Breast epithelium (tissue), 4 donors: ENCODE measurements around the gene ATP2B1. TPM values are rescaled to one million over a fixed set of nuclear protein-coding genes. Genes with fewer than 3 reads are reported as not detected.

Source experiments
- DNase-seq, 2 donors: peaks; one replicate each; pipeline ENCODE4 v3.0.0-alpha.2; 2019; ENCODE audit warnings: low spot score in 2 of 2
- H3K27ac ChIP-seq, 2 donors: fragments of 200-600 bp; sonication (generic) in 1 of 2; one replicate each; pipeline ENCODE4 v1.5.1; 2016 to 2019; ENCODE audit warnings: mild to moderate bottlenecking in 1 of 2
- H3K27me3 ChIP-seq, 2 donors: fragments of 200-600 bp; sonication (generic) in 1 of 2; one replicate each; pipeline versions ENCODE4 v1.5.1 to v1.6.0; 2017 to 2019; ENCODE audit warnings: control low read depth in 1 of 2, mild to moderate bottlenecking in 1 of 2
- H3K36me3 ChIP-seq: fragments of 200-600 bp; one replicate; pipeline ENCODE4 v1.5.1; 2019
- H3K4me1 ChIP-seq, 2 donors: fragments of 200-600 bp; sonication (generic); one replicate each; pipeline ENCODE4 v1.5.1; 2016 to 2019; ENCODE audit warnings: control low read depth in 1 of 2
- H3K4me3 ChIP-seq, 3 donors: fragments of 200-600 bp; sonication (generic); 1 replicate in 2 of 3; 2 replicates in 1 of 3; pipeline ENCODE4 v1.5.1; 2016 to 2019; ENCODE audit warnings: mild to moderate bottlenecking in 3 of 3, moderate library complexity in 2 of 3
- H3K9me3 ChIP-seq, 2 donors: fragments of 200-600 bp; sonication (generic) in 1 of 2; one replicate each; pipeline ENCODE4 v1.5.1; 2016 to 2019; ENCODE audit warnings: control low read depth in 1 of 2
- POLR2A ChIP-seq: fragments of 450-650 bp; IDR thresholded peaks from one replicate; pipeline ENCODE4 v1.6.1; 2016; ENCODE audit warnings: antibody characterized with exemption, mild to moderate bottlenecking, moderate library complexity
- POLR2AphosphoS5 ChIP-seq, 3 donors: sonication (generic); formaldehyde crosslinking; IDR thresholded peaks; one replicate each; pipeline ENCODE4 v1.6.1; 2017; ENCODE audit warnings: antibody characterized with exemption in 3 of 3
- intact Hi-C: fragments of 100-400 bp; cut with DNase I; formaldehyde crosslinking; loops from one replicate; pipeline ENCODE4 v1.15.1; 2023; ENCODE audit warnings: low total_unique reads
- total RNA-seq, 3 donors: library from RNA; depleted of rRNA; stranded (reverse); fragments of >200 nt; gene quantifications; one replicate each; pipeline ENCODE4 v1.1.0, GENCODE V29; 2016
- TF ChIP-seq, protein P1 (sequence below), 3 donors: fragments of 450-650 bp; IDR thresholded peaks; one replicate each; pipeline ENCODE4 v1.5.1; 2016 to 2017; ENCODE audit warnings: antibody characterized with exemption in 3 of 3, mild to moderate bottlenecking in 3 of 3, moderate library complexity in 3 of 3

ATP2B1 gene
- total RNA-seq, 3 donors from 2014 or later, result 40.3 to 76.8 (median 54.6) TPM

DNA sequence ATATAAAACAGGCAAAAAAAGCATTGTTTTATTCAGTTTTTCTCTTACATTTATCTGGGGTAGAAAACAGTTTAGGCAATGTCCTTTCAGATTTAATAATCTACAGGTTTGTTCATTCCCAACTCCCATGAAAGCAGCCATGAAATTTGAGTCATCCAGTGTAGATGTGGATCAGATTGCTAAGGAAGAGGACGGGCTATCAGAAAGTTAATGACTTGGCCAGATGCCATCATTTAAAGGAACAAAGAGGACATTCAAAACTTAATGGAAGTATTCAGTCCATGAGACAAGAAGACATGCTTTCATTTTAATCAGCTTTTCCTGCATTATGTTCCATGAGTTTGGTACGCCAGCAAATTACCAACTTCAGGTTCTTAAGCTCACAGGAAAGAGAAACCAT, 151.7 kb downstream of the ATP2B1 start:
- Histone ChIP-seq H3K9me3 (no peaks in the 10 kb centered on the region), H3K36me3 (no peaks in the 10 kb centered on the region), H3K4me3 (no peak overlapping the region), H3K27ac (no peak overlapping the region), H3K27me3 (no peaks in the 10 kb centered on the region), H3K4me1 (no peaks in the 10 kb centered on the region)
- intact Hi-C loops, result no loop called here
- no peak for DNase-seq
- TF ChIP-seq POLR2A (no peak), POLR2AphosphoS5 (IDR thresholded peaks at IDR 0.05) (no peak)
- TF ChIP-seq, protein P1, sequence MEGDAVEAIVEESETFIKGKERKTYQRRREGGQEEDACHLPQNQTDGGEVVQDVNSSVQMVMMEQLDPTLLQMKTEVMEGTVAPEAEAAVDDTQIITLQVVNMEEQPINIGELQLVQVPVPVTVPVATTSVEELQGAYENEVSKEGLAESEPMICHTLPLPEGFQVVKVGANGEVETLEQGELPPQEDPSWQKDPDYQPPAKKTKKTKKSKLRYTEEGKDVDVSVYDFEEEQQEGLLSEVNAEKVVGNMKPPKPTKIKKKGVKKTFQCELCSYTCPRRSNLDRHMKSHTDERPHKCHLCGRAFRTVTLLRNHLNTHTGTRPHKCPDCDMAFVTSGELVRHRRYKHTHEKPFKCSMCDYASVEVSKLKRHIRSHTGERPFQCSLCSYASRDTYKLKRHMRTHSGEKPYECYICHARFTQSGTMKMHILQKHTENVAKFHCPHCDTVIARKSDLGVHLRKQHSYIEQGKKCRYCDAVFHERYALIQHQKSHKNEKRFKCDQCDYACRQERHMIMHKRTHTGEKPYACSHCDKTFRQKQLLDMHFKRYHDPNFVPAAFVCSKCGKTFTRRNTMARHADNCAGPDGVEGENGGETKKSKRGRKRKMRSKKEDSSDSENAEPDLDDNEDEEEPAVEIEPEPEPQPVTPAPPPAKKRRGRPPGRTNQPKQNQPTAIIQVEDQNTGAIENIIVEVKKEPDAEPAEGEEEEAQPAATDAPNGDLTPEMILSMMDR (IDR thresholded peaks at IDR 0.05), result no peak

DNA sequence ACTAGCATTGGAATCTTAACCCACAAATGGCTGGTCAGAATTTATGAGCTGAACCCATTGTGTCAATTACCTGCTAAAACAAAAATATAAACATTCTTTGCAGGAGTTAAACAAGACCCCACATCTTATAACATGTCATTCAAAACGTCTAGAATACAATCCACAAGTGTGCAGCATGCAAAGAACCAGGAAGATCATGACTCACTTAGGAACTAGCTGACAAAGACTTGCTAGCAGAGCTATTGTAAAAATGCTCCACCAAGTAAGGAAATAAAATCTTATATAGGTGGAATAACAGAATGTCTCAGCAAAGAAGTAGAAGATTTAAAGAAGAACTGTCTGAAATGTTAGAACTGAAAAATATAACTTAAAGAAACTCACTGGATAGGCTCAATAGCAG, 156.3 kb downstream of the ATP2B1 start:
- intact Hi-C loops, result no loop called here
- no peaks in the 10 kb centered on the region for H3K9me3 ChIP-seq
- TF ChIP-seq POLR2AphosphoS5 (IDR thresholded peaks at IDR 0.05) (no peak), POLR2A (no peak)
- TF ChIP-seq, protein P1 (IDR thresholded peaks at IDR 0.05), result no peak

DNA sequence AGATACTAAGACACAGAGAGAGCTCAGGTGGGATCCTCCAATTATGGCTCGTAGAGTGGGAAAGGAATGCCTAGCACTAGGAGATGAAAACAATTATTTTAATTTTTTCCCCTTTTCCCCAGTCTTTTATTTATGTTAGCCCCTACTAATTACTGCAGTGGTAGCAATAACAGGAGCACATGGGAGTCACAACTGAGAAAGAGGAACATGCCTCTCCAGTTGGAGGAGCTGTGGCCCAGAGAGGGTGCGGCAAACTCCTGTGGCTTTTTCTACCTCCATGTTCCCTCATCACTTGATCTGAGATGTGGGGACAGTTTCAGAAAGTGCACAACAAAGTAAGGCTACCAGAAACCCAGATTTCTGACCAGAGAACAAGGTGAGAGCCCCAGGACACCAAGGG, 156.9 kb downstream of the ATP2B1 start:
- intact Hi-C loops, result no loop called here

More for the DNA sequence above, 156.3 kb downstream of the ATP2B1 start:
- no peak overlapping the region for H3K27ac ChIP-seq
- DNase-seq, result no peak
- no peaks in the 10 kb centered on the region for H3K27me3 ChIP-seq
- no peaks in the 10 kb centered on the region for H3K4me1 ChIP-seq
- H3K4me3 ChIP-seq, result no peak overlapping the region
- H3K36me3 ChIP-seq, result no peaks in the 10 kb centered on the region

DNA sequence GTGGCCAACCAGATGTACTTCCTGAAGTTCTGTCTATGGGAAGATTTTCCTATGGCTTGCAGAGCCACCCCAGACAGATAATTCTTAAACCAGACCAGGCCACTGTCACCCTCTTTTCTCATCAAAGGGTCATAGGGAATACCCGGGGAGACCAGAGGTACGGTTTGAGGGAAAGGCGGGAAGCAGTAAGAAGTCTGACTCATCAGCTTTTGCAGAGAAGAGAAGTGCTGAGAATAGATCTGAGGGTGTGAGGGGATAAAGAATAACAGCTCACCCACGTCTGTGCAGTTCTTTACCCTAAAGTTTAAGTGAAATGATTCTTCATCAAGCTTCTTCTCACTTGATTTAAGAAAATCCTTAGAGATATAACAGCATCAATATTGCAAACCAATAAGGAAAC, 161.5 kb downstream of the ATP2B1 start:
- Histone ChIP-seq H3K9me3 (no peaks in the 10 kb centered on the region), H3K27ac (no peak overlapping the region), H3K4me1 (no peaks in the 10 kb centered on the region), H3K4me3 (no peak overlapping the region), H3K27me3 (no peaks in the 10 kb centered on the region), H3K36me3 (no peaks in the 10 kb centered on the region)
- DNase-seq, result no peak
- intact Hi-C loops, result loop anchor here (10.0 kb wide), 1 partner anchor 558 kb away; no protein-coding TSS in a partner anchor
- no peak for TF ChIP-seq POLR2A
- TF ChIP-seq POLR2AphosphoS5 (IDR thresholded peaks at IDR 0.05), result no peak
- TF ChIP-seq, protein P1 (IDR thresholded peaks at IDR 0.05), result no peak

More for the DNA sequence above, 156.9 kb downstream of the ATP2B1 start:
- DNase-seq, result no peak
- H3K4me1 ChIP-seq, result no peaks in the 10 kb centered on the region
- H3K4me3 ChIP-seq, result no peak overlapping the region
- no peaks in the 10 kb centered on the region for H3K27me3 ChIP-seq
- no peak overlapping the region for H3K27ac ChIP-seq
- H3K36me3 ChIP-seq, result no peaks in the 10 kb centered on the region
- no peaks in the 10 kb centered on the region for H3K9me3 ChIP-seq
- TF ChIP-seq POLR2AphosphoS5 (IDR thresholded peaks at IDR 0.05) (no peak), POLR2A (no peak)
- TF ChIP-seq, protein P1 (IDR thresholded peaks at IDR 0.05), result no peak

DNA sequence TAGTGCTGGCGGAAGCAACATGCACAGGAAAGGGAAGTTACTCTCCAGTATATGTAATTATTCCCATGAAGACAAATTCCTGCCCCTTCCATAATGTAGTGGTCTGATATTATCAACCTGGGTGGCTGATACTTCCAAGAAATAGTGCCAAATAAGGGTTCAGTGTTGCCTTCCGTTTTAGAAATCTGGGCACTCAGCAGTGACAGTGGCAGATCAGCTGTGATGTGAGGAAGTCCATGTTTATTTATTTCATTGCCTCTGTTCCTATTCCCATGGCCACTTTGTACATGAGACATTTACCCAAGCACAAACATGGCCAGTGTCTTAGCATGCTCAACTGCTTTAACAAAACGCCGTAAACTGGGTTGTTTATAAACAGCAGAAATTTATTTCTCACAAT, 162.5 kb downstream of the ATP2B1 start:
- intact Hi-C loops, result loop anchor here (10.0 kb wide), 1 partner anchor 559 kb away; no protein-coding TSS in a partner anchor
- H3K27me3 ChIP-seq, result no peaks in the 10 kb centered on the region
- no peaks in the 10 kb centered on the region for H3K9me3 ChIP-seq
- H3K27ac ChIP-seq, result no peak overlapping the region
- no peak overlapping the region for H3K4me3 ChIP-seq
- H3K4me1 ChIP-seq, result no peaks in the 10 kb centered on the region
- TF ChIP-seq POLR2AphosphoS5 (IDR thresholded peaks at IDR 0.05), result no peak
- TF ChIP-seq, protein P1 (IDR thresholded peaks at IDR 0.05), result no peak
- TF ChIP-seq POLR2A, result no peak
- H3K36me3 ChIP-seq, result no peaks in the 10 kb centered on the region
- DNase-seq, result no peak
